ENCODE results near the gene NRROS.

NRROS gene

DNA sequence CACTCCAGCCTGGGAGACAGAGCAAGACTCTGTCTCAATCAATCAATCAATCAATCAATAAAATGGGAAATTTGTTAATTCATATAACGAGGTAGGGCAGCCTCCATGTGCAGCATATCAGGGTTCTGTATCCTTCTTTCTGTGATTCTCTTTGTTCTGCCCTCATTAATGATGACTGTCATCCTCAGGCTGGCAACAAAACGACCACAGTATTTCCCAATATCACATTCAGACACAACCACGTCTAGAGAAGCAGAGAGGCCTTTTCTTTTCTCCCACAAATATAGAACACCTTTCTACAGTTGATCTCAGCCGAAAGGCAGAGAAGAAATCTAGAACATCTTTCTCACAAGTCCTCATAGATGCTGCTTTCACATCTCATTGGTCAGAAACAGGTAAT, 61.3 kb downstream of the NRROS start:
- Mint-ChIP-seq H3K27me3 (no peaks in the 10 kb centered on the region), H3K4me1 (ENCODE audit: low read depth) (no peaks in the 10 kb centered on the region), H3K36me3 (ENCODE audit: low read depth) (no peaks in the 10 kb centered on the region), H3K9me3 (no peaks in the 10 kb centered on the region), H3K4me3 (no peak overlapping the region), H3K27ac (no peak overlapping the region)

DNA sequence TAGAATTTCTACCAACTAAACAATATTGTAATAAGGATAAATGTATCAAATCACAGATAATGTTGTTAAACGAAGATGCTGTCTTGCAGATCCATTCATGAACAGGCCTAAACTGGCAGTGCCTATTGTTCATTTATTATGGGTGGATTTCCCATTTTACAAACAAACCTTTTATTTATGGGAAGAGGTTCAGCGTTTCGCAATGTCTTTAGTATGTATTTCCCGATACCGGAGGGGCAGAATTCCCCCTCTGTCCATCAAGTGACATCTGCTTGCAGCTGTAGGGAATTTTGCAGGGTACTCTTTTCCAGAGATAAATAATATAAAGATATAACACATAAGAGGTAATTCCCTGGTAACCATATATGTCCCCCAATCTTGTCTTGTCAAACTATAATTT, 66.8 kb downstream of the NRROS start:
- no peak overlapping the region for H3K4me3 Mint-ChIP-seq

DNA sequence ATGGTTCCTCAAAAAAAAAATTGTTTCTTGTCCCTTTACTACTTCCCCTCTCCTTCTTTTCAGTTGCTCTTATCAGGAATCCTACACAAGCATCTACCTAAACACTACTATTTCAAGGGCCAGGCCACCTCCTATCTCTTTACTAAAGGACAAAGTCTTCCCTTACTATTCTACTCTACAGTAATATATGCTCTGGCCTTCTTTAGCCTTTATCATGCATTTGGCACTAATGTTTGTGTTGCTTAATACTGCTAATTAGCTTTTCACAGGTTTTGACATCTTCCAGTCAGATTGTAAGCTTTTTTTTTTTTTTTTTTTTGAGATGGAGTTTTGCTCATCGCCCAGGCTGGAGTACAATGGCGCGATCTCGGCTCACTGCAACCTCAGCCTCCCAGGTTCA, 67.2 kb downstream of the NRROS start:
- Mint-ChIP-seq H3K36me3 (ENCODE audit: low read depth) (no peaks in the 10 kb centered on the region), H3K4me3 (no peak overlapping the region), H3K27me3 (no peaks in the 10 kb centered on the region), H3K4me1 (ENCODE audit: low read depth) (peaks cover 11% of the 10 kb centered on the region), H3K9me3 (no peaks in the 10 kb centered on the region), H3K27ac (no peak overlapping the region)

More for the DNA sequence above, 66.8 kb downstream of the NRROS start:
- H3K4me1 Mint-ChIP-seq (ENCODE audit: low read depth): peaks cover 7% of the 10 kb centered on the region
- no peak overlapping the region for H3K27ac Mint-ChIP-seq
- no peaks in the 10 kb centered on the region for H3K27me3 Mint-ChIP-seq
- no peaks in the 10 kb centered on the region for H3K9me3 Mint-ChIP-seq
- no peaks in the 10 kb centered on the region for H3K36me3 Mint-ChIP-seq (ENCODE audit: low read depth)

DNA sequence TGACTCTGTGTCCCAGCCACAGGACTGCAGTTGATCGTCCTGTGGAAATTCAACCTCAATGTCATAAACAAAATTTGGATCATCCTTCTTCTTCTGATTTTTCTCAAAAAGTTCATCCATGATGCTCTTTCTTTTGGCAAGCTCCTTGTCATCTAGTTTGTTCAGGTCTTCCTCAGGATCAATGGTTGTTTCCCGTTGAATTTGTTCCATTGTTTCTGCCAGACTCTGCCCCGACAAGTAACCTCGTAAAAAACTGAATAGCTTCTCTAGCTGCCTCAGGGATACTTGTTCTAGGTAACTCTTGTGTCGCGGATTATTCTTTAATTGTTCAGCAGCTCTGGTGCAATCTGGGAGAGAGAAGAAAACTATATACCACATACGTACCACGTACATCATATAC, 68.1 kb downstream of the NRROS start:
- Mint-ChIP-seq H3K9me3 (no peaks in the 10 kb centered on the region), H3K4me3 (no peak overlapping the region), H3K27ac (no peak overlapping the region), H3K4me1 (ENCODE audit: low read depth) (peaks cover 13% of the 10 kb centered on the region), H3K36me3 (ENCODE audit: low read depth) (no peaks in the 10 kb centered on the region), H3K27me3 (no peaks in the 10 kb centered on the region)

DNA sequence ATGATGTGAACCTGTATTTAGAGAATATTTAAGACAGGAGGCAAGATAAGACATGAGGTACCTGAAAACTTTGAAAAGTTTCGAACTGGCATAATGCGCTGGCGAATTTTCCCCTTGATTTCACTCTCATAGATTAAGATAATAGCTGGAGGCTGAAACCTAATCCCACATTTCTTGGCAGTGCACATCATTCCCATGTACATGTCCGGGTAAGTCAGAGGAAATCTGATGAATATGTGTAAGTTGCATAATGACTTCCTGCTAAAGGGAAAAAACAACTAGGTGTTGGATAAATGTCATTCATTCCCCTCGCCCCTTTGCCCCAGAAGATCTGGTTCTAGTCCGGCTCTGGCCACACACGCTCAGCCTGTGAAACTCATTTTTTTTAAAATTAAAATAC, 69.0 kb downstream of the NRROS start:
- Mint-ChIP-seq H3K27ac (no peak overlapping the region), H3K9me3 (no peaks in the 10 kb centered on the region), H3K4me1 (ENCODE audit: low read depth) (peaks cover 20% of the 10 kb centered on the region)

More for the DNA sequence above, 69.0 kb downstream of the NRROS start:
- Mint-ChIP-seq H3K27me3 (no peaks in the 10 kb centered on the region), H3K4me3 (no peak overlapping the region), H3K36me3 (ENCODE audit: low read depth) (peaks cover 4% of the 10 kb centered on the region)

Measured in stimulated activated naive CD8-positive, alpha-beta T cell treated with anti-CD3 and anti-CD28 coated beads, Interleukin-15, Interleukin-2, amounts not matched to agents 100 ng/mL and 50 ng/mL, for 24 hours (primary cell).